SK-N-SH (cell line): ENCODE results near the gene CDH4. TPM values are rescaled to one million over a fixed set of nuclear protein-coding genes. Genes with fewer than 3 reads are reported as not detected.

Experiments
- CTCF ChIA-PET: fragments of 300-600, 350-600 bp; formaldehyde crosslinking; extraction: SDS; loops from one replicate; lab custom pipeline; 2021; lab: Yijun Ruan, JAX
- POLR2A ChIA-PET: fragments of 350-600 bp; sonication (Branson Sonifier 250); formaldehyde crosslinking; extraction: SDS; loops from one replicate; lab custom pipeline; 2020; ENCODE audit warnings: antibody characterized with exemption, inconsistent platforms; lab: Yijun Ruan, JAX
- DNase-seq: peaks from one replicate; pipeline ENCODE4 v3.0.0; 2012
- H2AFZ ChIP-seq: fragments of 200-600 bp; sonication (generic); 2 replicates; pipeline ENCODE4 v1.8.1; 2016; ENCODE audit warnings: antibody characterized with exemption, mild to moderate bottlenecking, low read depth
- H3F3A ChIP-seq: fragments of 200-600 bp; sonication (generic); replicated peaks from 2 replicates; pipeline ENCODE3; 2016; ENCODE audit warnings: antibody characterized with exemption, mild to moderate bottlenecking; ENCODE audit not compliant: insufficient read depth
- H3K27ac ChIP-seq, 2 experiments: fragments of 200-500 bp in 1 of 2; fragments of 200-600 bp in 1 of 2; sonication (Bioruptor generic) in 1 of 2; sonication (generic), shearing (Covaris generic) in 1 of 2; 2 replicates each; pipeline versions ENCODE4 v1.5.1 to v1.6.1; 2014 to 2016; ENCODE audit warnings: low read depth in 2 of 2, inconsistent platforms in 1 of 2, low read length in 1 of 2, mild to moderate bottlenecking in 1 of 2, mixed read lengths in 1 of 2
- H3K27me3 ChIP-seq: fragments of 200-600 bp; sonication (generic), shearing (Covaris generic); 2 replicates; pipeline ENCODE4 v1.6.1; 2016; ENCODE audit warnings: mixed run types; ENCODE audit not compliant: insufficient read depth
- H3K36me3 ChIP-seq, 2 experiments: fragments of 200-500 bp in 1 of 2; fragments of 200-600 bp in 1 of 2; sonication (Bioruptor generic) in 1 of 2; sonication (generic) in 1 of 2; replicated peaks in 1 of 2; 2 replicates each; pipeline versions ENCODE3 to v1.5.1; 2014 to 2016; ENCODE audit warnings: low read length in 1 of 2, mild to moderate bottlenecking in 1 of 2; ENCODE audit not compliant: insufficient read depth in 2 of 2, control insufficient read depth in 1 of 2
- H3K4me1 ChIP-seq, 2 experiments: fragments of 200-500 bp in 1 of 2; fragments of 200-600 bp in 1 of 2; sonication (Bioruptor generic) in 1 of 2; sonication (generic), shearing (Covaris generic) in 1 of 2; 2 replicates each; pipeline versions ENCODE4 v1.5.1 to v1.6.1; 2014 to 2016; ENCODE audit warnings: low read depth in 1 of 2, low read length in 1 of 2, mixed run types in 1 of 2; ENCODE audit not compliant: insufficient read depth in 2 of 2, control insufficient read depth in 1 of 2
- H3K4me2 ChIP-seq: fragments of 200-600 bp; sonication (generic), shearing (Covaris generic); 2 replicates; pipeline ENCODE4 v1.6.1; 2017; ENCODE audit warnings: mixed run types
- H3K4me3 ChIP-seq, 2 experiments: fragments of 200-500 bp in 1 of 2; fragments of 200-600 bp in 1 of 2; sonication (Bioruptor generic) in 1 of 2; sonication (generic), shearing (Covaris generic) in 1 of 2; 2 replicates each; pipeline versions ENCODE4 v1.5.1 to v1.8.1; 2014 to 2016; ENCODE audit warnings: low read depth in 2 of 2, inconsistent platforms in 1 of 2, low read length in 1 of 2, mild to moderate bottlenecking in 1 of 2, mixed read lengths in 1 of 2, moderate library complexity in 1 of 2
- H3K79me2 ChIP-seq: fragments of 200-600 bp; sonication (generic); 2 replicates; pipeline ENCODE4 v1.8.1; 2017; ENCODE audit warnings: mild to moderate bottlenecking; ENCODE audit not compliant: insufficient read depth
- H3K9ac ChIP-seq: fragments of 200-600 bp; sonication (generic); 2 replicates; pipeline ENCODE4 v1.6.1; 2017; ENCODE audit warnings: mixed run types
- H3K9me2 ChIP-seq: fragments of 200-600 bp; sonication (generic); 2 replicates; pipeline ENCODE4 v1.6.1; 2017; ENCODE audit warnings: mixed run types
- H3K9me3 ChIP-seq: fragments of 200-600 bp; sonication (generic); 2 replicates; pipeline ENCODE4 v1.6.1; 2017; ENCODE audit warnings: mixed run types, mild to moderate bottlenecking, moderate library complexity
- H4K20me1 ChIP-seq: fragments of 200-600 bp; sonication (generic); 2 replicates; pipeline ENCODE4 v1.6.1; 2017; ENCODE audit warnings: mild to moderate bottlenecking, mixed run types; ENCODE audit not compliant: insufficient read depth
- EP300 ChIP-seq, 2 experiments: IDR thresholded peaks; 2 replicates each; pipeline versions ENCODE4 v1.4.0 to v1.6.1; 2012; ENCODE audit warnings: borderline replicate concordance in 1 of 2, low read depth in 1 of 2, low read length in 1 of 2
- EZH2phosphoT487 ChIP-seq: fragments of 200-600 bp; sonication (generic); IDR thresholded peaks from 2 replicates; pipeline ENCODE4 v1.6.1; 2017; ENCODE audit warnings: low read depth, mixed run types, mild to moderate bottlenecking, antibody characterized with exemption, moderate library complexity, borderline replicate concordance
- FOXJ3 ChIP-seq: sonication (generic); formaldehyde crosslinking; IDR thresholded peaks from 2 replicates; pipeline ENCODE4 v1.5.1; 2020; ENCODE audit warnings: mild to moderate bottlenecking, missing genetic modification reagents
- FOXM1 ChIP-seq: IDR thresholded peaks from 2 replicates; pipeline ENCODE4 v1.4.0; 2012; ENCODE audit warnings: low read depth, mild to moderate bottlenecking
- GATA2 ChIP-seq: sonication (generic); formaldehyde crosslinking; IDR thresholded peaks from 2 replicates; pipeline ENCODE4 v1.5.0; 2020; ENCODE audit warnings: mild to moderate bottlenecking, missing genetic modification reagents
- IRF3 ChIP-seq: fragments of 150-350 bp; IDR thresholded peaks from 2 replicates; pipeline ENCODE4 v1.6.1; 2016; ENCODE audit warnings: mild to moderate bottlenecking, low read depth, low read length
- NFIC ChIP-seq: IDR thresholded peaks from 2 replicates; pipeline ENCODE4 v1.4.0; 2012; ENCODE audit warnings: borderline replicate concordance
- POLR2AphosphoS5 ChIP-seq: IDR thresholded peaks from 2 replicates; pipeline ENCODE4 v1.6.1; 2012; ENCODE audit warnings: low read depth, low read length
- RAD21 ChIP-seq: IDR thresholded peaks from 2 replicates; pipeline ENCODE4 v1.6.1; 2012; ENCODE audit warnings: mild to moderate bottlenecking, low read length
- RFX5 ChIP-seq: IDR thresholded peaks from 2 replicates; pipeline ENCODE4 v1.6.1; 2012; ENCODE audit warnings: mild to moderate bottlenecking, improper control_type of control experiment, low read length
- SMC3 ChIP-seq: IDR thresholded peaks from 2 replicates; pipeline ENCODE4 v1.6.1; 2012; ENCODE audit warnings: low read depth, low read length, improper control_type of control experiment
- TEAD4 ChIP-seq: IDR thresholded peaks from 2 replicates; pipeline ENCODE4 v1.4.0; 2012; ENCODE audit warnings: mild to moderate bottlenecking, borderline replicate concordance; ENCODE audit not compliant: insufficient read depth
- ZBTB33 ChIP-seq: IDR thresholded peaks from 2 replicates; pipeline ENCODE4 v1.4.0; 2012; ENCODE audit warnings: low read depth, borderline replicate concordance
- WGBS: methylation state at CpG from one replicate; pipeline ENCODE4 v1.1.6; 2017; ENCODE audit warnings: low lambda C conversion rate; 5-methylcytosine and 5-hydroxymethylcytosine counted together
- polyA plus RNA-seq, 3 experiments: library from polyadenylated mRNA; depleted of rRNA; stranded (reverse); fragments of >200 nt; gene quantifications; 2 replicates each; pipeline ENCODE4 v1.2.3, GENCODE V29; 2012
- TF ChIP-seq, protein P1 (sequence below): IDR thresholded peaks from 2 replicates; pipeline ENCODE4; 2012

The CDH4 gene
- polyA plus RNA-seq, 1 of the 3 experiments (the other 2 are of a cell fraction), result not detected

DNA sequence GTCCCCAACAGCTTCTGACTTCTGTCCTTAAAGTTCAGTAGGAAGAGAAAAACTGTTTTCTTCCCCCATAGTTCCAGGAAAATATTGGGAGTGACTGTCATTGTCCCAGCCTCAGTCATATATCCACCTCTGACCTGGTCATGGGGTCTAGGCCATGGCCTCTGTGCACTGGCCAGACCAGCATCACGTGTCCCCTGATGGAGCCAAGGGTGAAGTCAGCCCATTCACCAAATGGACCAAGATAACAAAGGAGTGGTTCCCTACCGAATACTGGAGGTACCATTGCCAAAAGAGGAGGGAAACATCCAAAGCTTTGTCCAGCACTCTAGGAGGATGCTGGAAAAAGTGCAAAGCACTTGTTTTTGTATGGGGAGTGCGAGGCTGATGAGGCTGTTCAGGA, 418.2 kb downstream of the CDH4 start:
- POLR2A ChIA-PET, result no interaction called here
- 12% methylated on average over 3 of the region's 3 CpGs for WGBS
- CTCF ChIA-PET, result interaction anchor here (1.3 kb wide), 1 partner anchor 10 kb away, joined by 3 read pairs; no protein-coding TSS in a partner anchor

DNA sequence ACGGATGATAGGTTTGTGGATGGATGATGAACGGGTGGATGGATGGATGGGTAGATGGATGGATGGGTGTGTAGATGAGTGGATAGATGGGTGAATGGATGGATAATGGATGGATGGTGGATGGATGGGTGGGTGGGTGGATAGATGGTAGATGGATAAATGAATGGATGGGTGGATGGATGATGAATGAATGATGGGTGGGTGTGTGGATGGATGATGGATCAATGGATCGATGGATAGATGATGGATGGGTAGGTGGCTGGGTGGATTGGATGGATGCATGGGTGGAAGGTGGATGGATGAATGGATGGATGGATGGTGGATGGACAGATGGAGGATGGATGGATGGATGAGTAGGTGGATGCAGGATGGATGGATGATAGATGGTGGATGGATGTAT, 419.5 kb downstream of the CDH4 start:
- no peak for DNase-seq
- no peaks in the 10 kb centered on the region for H3K36me3 ChIP-seq
- no peak overlapping the region for H3K4me2 ChIP-seq
- TF ChIP-seq, protein P1, sequence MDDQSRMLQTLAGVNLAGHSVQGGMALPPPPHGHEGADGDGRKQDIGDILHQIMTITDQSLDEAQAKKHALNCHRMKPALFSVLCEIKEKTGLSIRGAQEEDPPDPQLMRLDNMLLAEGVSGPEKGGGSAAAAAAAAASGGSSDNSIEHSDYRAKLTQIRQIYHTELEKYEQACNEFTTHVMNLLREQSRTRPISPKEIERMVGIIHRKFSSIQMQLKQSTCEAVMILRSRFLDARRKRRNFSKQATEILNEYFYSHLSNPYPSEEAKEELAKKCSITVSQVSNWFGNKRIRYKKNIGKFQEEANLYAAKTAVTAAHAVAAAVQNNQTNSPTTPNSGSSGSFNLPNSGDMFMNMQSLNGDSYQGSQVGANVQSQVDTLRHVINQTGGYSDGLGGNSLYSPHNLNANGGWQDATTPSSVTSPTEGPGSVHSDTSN, result no peak
- TF ChIP-seq NFIC (no peak), TEAD4 (no peak), FOXJ3 (CRISPR knock-in tag) (no peak), SMC3 (no peak), IRF3 (no peak)
- no peak overlapping the region for H3K27ac ChIP-seq
- no peaks in the 10 kb centered on the region for H3K4me1 ChIP-seq
- 52% methylated on average over 3 of the region's 3 CpGs for WGBS
- no peaks in the 10 kb centered on the region for H3K9me2 ChIP-seq
- no peaks in the 10 kb centered on the region for H3K79me2 ChIP-seq
- H3K9me3 ChIP-seq, result no peaks in the 10 kb centered on the region
- no peak overlapping the region for H3K4me3 ChIP-seq
- no peak overlapping the region for H2AFZ ChIP-seq
- ChIA-PET POLR2A (no interaction called here), CTCF (no interaction called here)
- no peaks in the 10 kb centered on the region for H3K27me3 ChIP-seq
- H4K20me1 ChIP-seq, result no peaks in the 10 kb centered on the region
- H3K9ac ChIP-seq, result no peak overlapping the region
- H3F3A ChIP-seq, result no peaks in the 10 kb centered on the region

More for the DNA sequence above, 418.2 kb downstream of the CDH4 start:
- Histone ChIP-seq H3K4me1 (no peaks in the 10 kb centered on the region), H3K4me3 (no peak overlapping the region), H3K27ac (no peak overlapping the region), H3K27me3 (no peaks in the 10 kb centered on the region), H3K9ac (no peak overlapping the region), H3K79me2 (no peaks in the 10 kb centered on the region)
- TF ChIP-seq RFX5, result no peak
- no peak for TF ChIP-seq RAD21
- no peak for TF ChIP-seq GATA2 (CRISPR knock-in tag)
- no peak for TF ChIP-seq SMC3
- no peak for TF ChIP-seq FOXJ3 (CRISPR knock-in tag)
- TF ChIP-seq FOXM1, result no peak
- TF ChIP-seq POLR2AphosphoS5, result no peak
- no peak for TF ChIP-seq NFIC
- no peak for TF ChIP-seq EP300 (IDR thresholded peaks at IDR 0.05; ENCODE audit: borderline replicate concordance in 1 of 2, low read depth in 1 of 2, low read length in 1 of 2)
- no peak for TF ChIP-seq EZH2phosphoT487
- TF ChIP-seq IRF3, result no peak
- TF ChIP-seq ZBTB33, result no peak
- TF ChIP-seq, all 33 proteins: peak for 0
- Histone ChIP-seq H2AFZ (no peak overlapping the region), H3K9me2 (no peaks in the 10 kb centered on the region), H3K4me2 (no peak overlapping the region), H4K20me1 (no peaks in the 10 kb centered on the region), H3K9me3 (no peaks in the 10 kb centered on the region), H3F3A (no peaks in the 10 kb centered on the region), H3K36me3 (no peaks in the 10 kb centered on the region)
- DNase-seq, result no peak
